ENCODE results near the gene ZNF550.

DNA sequence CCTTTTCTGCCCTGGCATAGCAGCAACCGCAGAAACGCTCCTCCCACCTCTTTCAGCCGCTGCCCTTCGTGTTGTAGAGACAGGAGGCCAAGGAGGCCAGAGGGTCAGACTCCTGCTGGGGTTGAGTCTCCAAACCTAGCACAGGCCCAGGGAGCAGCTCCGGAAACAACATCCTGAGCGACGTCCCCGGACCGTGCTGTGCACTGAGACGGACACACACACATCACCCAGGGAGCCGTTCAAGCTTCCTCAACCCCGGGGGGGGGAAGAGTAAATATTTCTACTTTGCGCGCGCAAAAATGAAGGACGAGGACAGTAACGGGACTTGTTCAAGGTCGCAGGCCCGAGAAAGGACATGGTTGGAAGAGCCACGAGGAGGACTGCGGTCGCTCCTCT lies 657 bp downstream of the ZNF550 start:
- TF ChIP-seq, protein P1, sequence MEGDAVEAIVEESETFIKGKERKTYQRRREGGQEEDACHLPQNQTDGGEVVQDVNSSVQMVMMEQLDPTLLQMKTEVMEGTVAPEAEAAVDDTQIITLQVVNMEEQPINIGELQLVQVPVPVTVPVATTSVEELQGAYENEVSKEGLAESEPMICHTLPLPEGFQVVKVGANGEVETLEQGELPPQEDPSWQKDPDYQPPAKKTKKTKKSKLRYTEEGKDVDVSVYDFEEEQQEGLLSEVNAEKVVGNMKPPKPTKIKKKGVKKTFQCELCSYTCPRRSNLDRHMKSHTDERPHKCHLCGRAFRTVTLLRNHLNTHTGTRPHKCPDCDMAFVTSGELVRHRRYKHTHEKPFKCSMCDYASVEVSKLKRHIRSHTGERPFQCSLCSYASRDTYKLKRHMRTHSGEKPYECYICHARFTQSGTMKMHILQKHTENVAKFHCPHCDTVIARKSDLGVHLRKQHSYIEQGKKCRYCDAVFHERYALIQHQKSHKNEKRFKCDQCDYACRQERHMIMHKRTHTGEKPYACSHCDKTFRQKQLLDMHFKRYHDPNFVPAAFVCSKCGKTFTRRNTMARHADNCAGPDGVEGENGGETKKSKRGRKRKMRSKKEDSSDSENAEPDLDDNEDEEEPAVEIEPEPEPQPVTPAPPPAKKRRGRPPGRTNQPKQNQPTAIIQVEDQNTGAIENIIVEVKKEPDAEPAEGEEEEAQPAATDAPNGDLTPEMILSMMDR (conservative IDR thresholded peaks at IDR 0.05; ENCODE audit: low read depth, low read length): no peak
- TF ChIP-seq EZH2 (IDR thresholded peaks at IDR 0.05; ENCODE audit: low read length, unreplicated experiment) (no peak), EZH2phosphoT487 (IDR thresholded peaks at IDR 0.05; ENCODE audit: borderline replicate concordance, low read length) (no peak)
